HepG2 (cell line): Measurements from ENCODE around the gene PDCD2L. TPM values are rescaled to one million over a fixed set of nuclear protein-coding genes. Genes with fewer than 3 reads are reported as not detected.

Source experiments
- ATAC-seq: fragments of 200-7000 bp; cut with Tn5 transposase; 3 replicates; pipeline ENCODE4 v1.9.1; 2020; ENCODE audit warnings: mild to moderate bottlenecking, moderate library complexity
- BruUV-seq: library from RNA; stranded (reverse); fragments of 400-500 nt; replicated peaks from 2 replicates; lab custom pipeline; 2021; lab: Mats Ljungman, UMichigan
- CTCF ChIA-PET: fragments of 300-600 bp; formaldehyde crosslinking; extraction: SDS; loops from one replicate; lab custom pipeline; 2021; ENCODE audit warnings: low total read pairs, inconsistent platforms, low intra/inter-chr PET ratio; lab: Yijun Ruan, JAX
- POLR2A ChIA-PET: fragments of 350-600 bp; sonication (Branson Sonifier 250); formaldehyde crosslinking; loops from one replicate; lab custom pipeline; 2020; ENCODE audit warnings: antibody characterized with exemption, inconsistent platforms; lab: Yijun Ruan, JAX
- DNase-seq: peaks from one replicate; pipeline ENCODE4 v3.0.0-alpha.2; 2015; ENCODE audit warnings: low spot score
- FAIRE-seq: peaks from 3 replicates; lab custom pipeline; 2011; peaks lifted over from hg19 to GRCh38; lab: Jason Lieb, UNC
- H2AFZ ChIP-seq: one replicate; pipeline ENCODE4 v1.6.1; 2011; ENCODE audit warnings: low read length, inconsistent platforms
- H3K27ac ChIP-seq: fragments of 300-600 bp; 3 replicates; pipeline ENCODE4 v1.8.0; 2011; ENCODE audit warnings: mixed run types, mild to moderate bottlenecking, mixed read lengths, low read length, inconsistent platforms; ENCODE audit not compliant: insufficient read depth; ENCODE audit errors: extremely low read length
- H3K27me3 ChIP-seq, 2 experiments: fragments of 200-600 bp in 1 of 2; 2 replicates in 1 of 2; 3 replicates in 1 of 2; pipeline versions ENCODE4 v1.6.0 to v1.8.0; 2011; ENCODE audit warnings: low read length in 2 of 2, mild to moderate bottlenecking in 2 of 2, moderate library complexity in 2 of 2, inconsistent platforms in 1 of 2; ENCODE audit not compliant: insufficient read depth in 2 of 2, control insufficient read depth in 1 of 2
- H3K36me3 ChIP-seq, 2 experiments: fragments of 200-600 bp in 1 of 2; replicated peaks in 1 of 2; 2 replicates in 1 of 2; 3 replicates in 1 of 2; pipeline versions ENCODE4 v1.5.1 to v1.8.0; 2011; ENCODE audit warnings: low read length in 2 of 2, inconsistent platforms in 1 of 2; ENCODE audit not compliant: insufficient read depth in 2 of 2, control insufficient read depth in 1 of 2
- H3K4me1 ChIP-seq: 2 replicates; pipeline ENCODE4 v1.5.1; 2012; ENCODE audit warnings: low read length, inconsistent platforms; ENCODE audit not compliant: insufficient read depth
- H3K4me2 ChIP-seq: 2 replicates; pipeline ENCODE4 v1.6.0; 2011; ENCODE audit warnings: low read depth, low read length, inconsistent platforms
- H3K4me3 ChIP-seq, 3 experiments: fragments of 200-600 bp in 1 of 3; sonication (generic), shearing (Covaris generic) in 1 of 3; replicated peaks in 1 of 3; 2 replicates each; pipeline ENCODE4 v1.5.1; 2011 to 2016; ENCODE audit warnings: low read length in 3 of 3, inconsistent platforms in 2 of 3, low read depth in 2 of 3, mild to moderate bottlenecking in 2 of 3, control low read depth in 1 of 3, mixed read lengths in 1 of 3; ENCODE audit not compliant: insufficient read depth in 1 of 3
- H3K79me2 ChIP-seq: one replicate; pipeline ENCODE4 v1.6.1; 2011; ENCODE audit warnings: low read length, inconsistent platforms; ENCODE audit not compliant: insufficient read depth
- H3K9ac ChIP-seq: 2 replicates; pipeline ENCODE4 v1.6.0; 2011; ENCODE audit warnings: mild to moderate bottlenecking, low read depth, low read length, inconsistent platforms; ENCODE audit not compliant: insufficient read depth
- H3K9me3 ChIP-seq: 2 replicates; pipeline ENCODE4 v1.5.1; 2012; ENCODE audit warnings: mild to moderate bottlenecking, low read length
- H4K20me1 ChIP-seq: 2 replicates; pipeline ENCODE4 v1.6.0; 2011; ENCODE audit warnings: inconsistent platforms, mild to moderate bottlenecking, low read length, moderate library complexity; ENCODE audit not compliant: insufficient read depth
- EED ChIP-seq: sonication (generic); formaldehyde crosslinking; IDR thresholded peaks from 2 replicates; pipeline ENCODE4 v1.5.0; 2020; ENCODE audit warnings: mild to moderate bottlenecking, missing genetic modification reagents
- ELK4 ChIP-seq: sonication (generic); formaldehyde crosslinking; IDR thresholded peaks from 2 replicates; pipeline ENCODE4 v1.9.0; 2021; ENCODE audit warnings: missing genetic modification reagents, borderline replicate concordance
- GABPB1 ChIP-seq: IDR thresholded peaks from 2 replicates; pipeline ENCODE4 v1.6.1; 2016; ENCODE audit warnings: mild to moderate bottlenecking, missing genetic modification reagents, moderate library complexity, missing compliant biosample characterization
- HDAC6 ChIP-seq: fragments of 200-600 bp; sonication (generic); IDR thresholded peaks from 2 replicates; pipeline ENCODE4 v1.7.0; 2017; ENCODE audit warnings: mild to moderate bottlenecking, antibody characterized with exemption, low read length, low read depth
- HMG20B ChIP-seq: conservative IDR thresholded peaks from 2 replicates; pipeline ENCODE4 v1.6.1; 2016; ENCODE audit warnings: missing genetic modification reagents, missing compliant biosample characterization
- KMT2B ChIP-seq: IDR thresholded peaks from 2 replicates; pipeline ENCODE4 v1.6.1; 2016; ENCODE audit warnings: missing genetic modification reagents, missing compliant biosample characterization
- MAFG ChIP-seq: sonication (generic); formaldehyde crosslinking; IDR thresholded peaks from 2 replicates; pipeline ENCODE4 v1.5.1; 2020; ENCODE audit warnings: mild to moderate bottlenecking, missing genetic modification reagents
- MBD4 ChIP-seq: IDR thresholded peaks from 2 replicates; pipeline ENCODE4 v1.6.1; 2012; ENCODE audit warnings: low read length, inconsistent platforms, borderline replicate concordance
- TBP ChIP-seq: sonication (generic); formaldehyde crosslinking; IDR thresholded peaks from 2 replicates; pipeline ENCODE4 v1.5.0; 2020; ENCODE audit warnings: missing genetic modification reagents
- ZFP91 ChIP-seq: sonication (generic); formaldehyde crosslinking; IDR thresholded peaks from 2 replicates; pipeline ENCODE4 v1.9.0; 2022; ENCODE audit warnings: missing genetic modification reagents, mild to moderate bottlenecking, borderline replicate concordance
- ZNF263 ChIP-seq: sonication (generic); formaldehyde crosslinking; IDR thresholded peaks from 2 replicates; pipeline ENCODE4 v1.4.0; 2020; ENCODE audit warnings: missing genetic modification reagents
- ZNF563 ChIP-seq: sonication (generic); formaldehyde crosslinking; IDR thresholded peaks from 2 replicates; pipeline ENCODE4 v1.8.0; 2022; ENCODE audit warnings: mild to moderate bottlenecking, moderate library complexity, missing genetic modification reagents
- ZNF747 ChIP-seq: sonication (generic); formaldehyde crosslinking; IDR thresholded peaks from 2 replicates; pipeline ENCODE4 v1.8.1; 2023; ENCODE audit warnings: missing genetic modification reagents, mild to moderate bottlenecking, borderline replicate concordance
- WGBS: methylation state at CpG from one replicate; pipeline ENCODE4 v1.1.6; 2017; ENCODE audit warnings: low lambda C conversion rate; 5-methylcytosine and 5-hydroxymethylcytosine counted together
- in situ Hi-C: cut with HindIII; loops from 2 replicates; pipeline ENCODE4 v1.10.0; 2017; ENCODE audit warnings: low pct_unique_long_range_greater_than_20kb; ENCODE audit not compliant: extremely low pct_ligation_motif_present
- intact Hi-C: fragments of 100-400 bp; cut with micrococcal nuclease; formaldehyde crosslinking; loops from one replicate; pipeline ENCODE4 v1.10.0; 2022; ENCODE audit not compliant: unreplicated experiment
- polyA plus RNA-seq, 8 experiments: library from polyadenylated mRNA; depleted of rRNA in 3 of 8; stranded (reverse) in 7 of 8; unstranded in 1 of 8; fragments of >200 nt; fragmentation: Illumina TruSeq in 4 of 8; extraction: Trizol in 4 of 8; gene quantifications; 2 replicates each; pipeline versions ENCODE4 v1.2.1 to v1.2.3, GENCODE V29; 2011 to 2016; ENCODE audit warnings: low read depth in 4 of 8, missing spikeins in 1 of 8, mixed read lengths in 1 of 8; ENCODE audit not compliant: insufficient read depth in 1 of 8
- total RNA-seq, 5 experiments: library from RNA; depleted of rRNA; stranded (reverse); fragments of >200 nt; fragmentation: Illumina TruSeq; extraction: Trizol; gene quantifications; 2 replicates each; pipeline ENCODE4 v1.2.3, GENCODE V29; 2016; ENCODE audit warnings: low read depth in 1 of 5
- TF ChIP-seq, protein P1 (sequence below): IDR thresholded peaks from 2 replicates; pipeline ENCODE4 v1.6.1; 2012; ENCODE audit warnings: inconsistent platforms
- TF ChIP-seq, protein P2 (sequence below): sonication (generic); formaldehyde crosslinking; IDR thresholded peaks from 2 replicates; pipeline ENCODE4 v1.5.0; 2020; ENCODE audit warnings: missing genetic modification reagents

PDCD2L gene
- total and polyA plus RNA-seq, 2 of the 13 experiments (the other 11 are each of a cell fraction or from before 2014, with no cell fraction given): 29.3 to 35.2 TPM

GRCh38 chr19:34397853-34398252 lies 6.3 kb upstream of the PDCD2L start:
- no peak overlapping the region for H3K4me3 ChIP-seq
- DNase-seq (no peak), FAIRE-seq (no peak), ATAC-seq (no peak)
- no peak overlapping the region for H3K9ac ChIP-seq
- peaks cover 47 to 68% of the 10 kb centered on the region in 2 experiments for H3K36me3 ChIP-seq
- in situ Hi-C loops: no loop called here
- POLR2A ChIA-PET: no interaction called here
- no peaks in the 10 kb centered on the region; the same call in 1 of the 2 replicates for H4K20me1 ChIP-seq
- H2AFZ ChIP-seq: no peak overlapping the region
- intact Hi-C loops: no loop called here
- H3K4me1 ChIP-seq: peaks cover 9% of the 10 kb centered on the region
- H3K9me3 ChIP-seq: no peaks in the 10 kb centered on the region
- no peak overlapping the region for H3K27ac ChIP-seq
- 100% methylated on average over 1 of the region's 1 CpG for WGBS
- CTCF ChIA-PET: no interaction called here
- no peak overlapping the region for H3K4me2 ChIP-seq
- BruUV-seq: no TSS peak
- TF ChIP-seq ZFP91: peak; percentile 78
- TF ChIP-seq ZNF563 (CRISPR knock-in tag): no peak
- no peak for TF ChIP-seq MAFG (CRISPR knock-in tag)
- TF ChIP-seq MBD4: no peak
- no peaks in the 10 kb centered on the region for H3K27me3 ChIP-seq
- H3K79me2 ChIP-seq: no peaks in the 10 kb centered on the region

- Histone ChIP-seq H3K4me1 (peaks cover 10% of the 10 kb centered on the region), H2AFZ (no peak overlapping the region), H3K9me3 (no peaks in the 10 kb centered on the region), H3K79me2 (peaks cover 4% of the 10 kb centered on the region), H3K9ac (no peak overlapping the region), H3K4me3 (no peak overlapping the region), H4K20me1 (no peaks in the 10 kb centered on the region; the same call in 1 of the 2 replicates), H3K27ac (no peak overlapping the region), H3K36me3 (peaks cover 33 to 49% of the 10 kb centered on the region in 2 experiments), H3K4me2 (no peak overlapping the region), H3K27me3 (no peaks in the 10 kb centered on the region)
- POLR2A ChIA-PET: no interaction called here
- CTCF ChIA-PET: no interaction called here
- WGBS: 98% methylated on average over 9 of the region's 9 CpGs
- intact Hi-C loops (no loop called here), in situ Hi-C loops (no loop called here)
- FAIRE-seq: no peak
- no peak for ATAC-seq
- TSS peak; percentile 67 for BruUV-seq
- no peak for DNase-seq
- no peak for TF ChIP-seq TBP (CRISPR knock-in tag)
- no peak for TF ChIP-seq GABPB1 (CRISPR knock-in tag)
- TF ChIP-seq ZNF263 (CRISPR knock-in tag): no peak
- no peak for TF ChIP-seq ELK4 (CRISPR knock-in tag)
- TF ChIP-seq EED (CRISPR knock-in tag): no peak
- no peak for TF ChIP-seq ZNF747 (CRISPR knock-in tag)
- TF ChIP-seq HDAC6: no peak
- TF ChIP-seq KMT2B (CRISPR knock-in tag): no peak
- TF ChIP-seq, protein P1, sequence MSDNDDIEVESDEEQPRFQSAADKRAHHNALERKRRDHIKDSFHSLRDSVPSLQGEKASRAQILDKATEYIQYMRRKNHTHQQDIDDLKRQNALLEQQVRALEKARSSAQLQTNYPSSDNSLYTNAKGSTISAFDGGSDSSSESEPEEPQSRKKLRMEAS: no peak
- TF ChIP-seq HMG20B (CRISPR knock-in tag): no peak
- TF ChIP-seq, protein P2, sequence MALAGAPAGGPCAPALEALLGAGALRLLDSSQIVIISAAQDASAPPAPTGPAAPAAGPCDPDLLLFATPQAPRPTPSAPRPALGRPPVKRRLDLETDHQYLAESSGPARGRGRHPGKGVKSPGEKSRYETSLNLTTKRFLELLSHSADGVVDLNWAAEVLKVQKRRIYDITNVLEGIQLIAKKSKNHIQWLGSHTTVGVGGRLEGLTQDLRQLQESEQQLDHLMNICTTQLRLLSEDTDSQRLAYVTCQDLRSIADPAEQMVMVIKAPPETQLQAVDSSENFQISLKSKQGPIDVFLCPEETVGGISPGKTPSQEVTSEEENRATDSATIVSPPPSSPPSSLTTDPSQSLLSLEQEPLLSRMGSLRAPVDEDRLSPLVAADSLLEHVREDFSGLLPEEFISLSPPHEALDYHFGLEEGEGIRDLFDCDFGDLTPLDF: no peak
Measured at GRCh38 chr19:34399886-34400285, 4.3 kb upstream of the PDCD2L start.
